ENCODE data around the gene IMPACT.

DNA sequence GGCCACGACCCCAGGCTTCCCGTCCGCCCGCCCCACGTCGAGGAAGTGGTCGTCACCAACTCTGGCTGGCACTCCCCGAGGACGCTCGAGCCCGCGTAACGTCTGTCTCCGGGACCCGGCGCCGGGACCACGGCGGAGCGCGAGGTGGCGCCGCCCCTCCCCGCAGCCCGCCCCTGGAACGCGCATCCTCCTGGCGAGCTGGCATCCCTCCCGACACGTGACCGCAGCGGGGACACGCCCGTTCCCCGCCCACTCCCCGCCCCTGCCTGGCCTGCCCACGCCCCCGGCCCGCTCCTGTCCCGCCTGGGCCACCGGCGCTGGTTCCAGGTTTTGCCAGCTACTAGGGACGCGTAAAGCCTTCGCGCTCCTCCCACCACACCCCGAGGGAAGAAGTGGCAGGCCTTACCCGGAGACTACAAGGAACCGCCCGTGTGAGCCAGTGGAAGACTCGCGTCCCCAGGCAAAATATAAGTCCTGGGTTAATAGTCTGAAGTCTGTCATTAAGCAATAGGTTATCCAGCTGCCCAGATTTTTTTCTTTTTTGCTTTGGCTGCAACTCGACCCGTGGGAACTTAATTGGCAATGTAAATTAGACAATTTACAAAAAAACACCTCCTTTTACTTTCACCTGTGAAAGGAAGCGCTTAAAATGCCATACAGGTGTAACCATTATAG, 28.6 kb upstream of the IMPACT start, which contains the start of gene OSBPL1A:
- TF ChIP-seq, protein P1, sequence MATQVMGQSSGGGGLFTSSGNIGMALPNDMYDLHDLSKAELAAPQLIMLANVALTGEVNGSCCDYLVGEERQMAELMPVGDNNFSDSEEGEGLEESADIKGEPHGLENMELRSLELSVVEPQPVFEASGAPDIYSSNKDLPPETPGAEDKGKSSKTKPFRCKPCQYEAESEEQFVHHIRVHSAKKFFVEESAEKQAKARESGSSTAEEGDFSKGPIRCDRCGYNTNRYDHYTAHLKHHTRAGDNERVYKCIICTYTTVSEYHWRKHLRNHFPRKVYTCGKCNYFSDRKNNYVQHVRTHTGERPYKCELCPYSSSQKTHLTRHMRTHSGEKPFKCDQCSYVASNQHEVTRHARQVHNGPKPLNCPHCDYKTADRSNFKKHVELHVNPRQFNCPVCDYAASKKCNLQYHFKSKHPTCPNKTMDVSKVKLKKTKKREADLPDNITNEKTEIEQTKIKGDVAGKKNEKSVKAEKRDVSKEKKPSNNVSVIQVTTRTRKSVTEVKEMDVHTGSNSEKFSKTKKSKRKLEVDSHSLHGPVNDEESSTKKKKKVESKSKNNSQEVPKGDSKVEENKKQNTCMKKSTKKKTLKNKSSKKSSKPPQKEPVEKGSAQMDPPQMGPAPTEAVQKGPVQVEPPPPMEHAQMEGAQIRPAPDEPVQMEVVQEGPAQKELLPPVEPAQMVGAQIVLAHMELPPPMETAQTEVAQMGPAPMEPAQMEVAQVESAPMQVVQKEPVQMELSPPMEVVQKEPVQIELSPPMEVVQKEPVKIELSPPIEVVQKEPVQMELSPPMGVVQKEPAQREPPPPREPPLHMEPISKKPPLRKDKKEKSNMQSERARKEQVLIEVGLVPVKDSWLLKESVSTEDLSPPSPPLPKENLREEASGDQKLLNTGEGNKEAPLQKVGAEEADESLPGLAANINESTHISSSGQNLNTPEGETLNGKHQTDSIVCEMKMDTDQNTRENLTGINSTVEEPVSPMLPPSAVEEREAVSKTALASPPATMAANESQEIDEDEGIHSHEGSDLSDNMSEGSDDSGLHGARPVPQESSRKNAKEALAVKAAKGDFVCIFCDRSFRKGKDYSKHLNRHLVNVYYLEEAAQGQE (IDR thresholded peaks at IDR 0.05; ENCODE audit: insufficient read depth in 1 of 2, low read depth in 2 of 2, low read length in 2 of 2), result no peak
- TF ChIP-seq TAF1 (IDR thresholded peaks at IDR 0.05; ENCODE audit: borderline replicate concordance, insufficient read depth, low read length), result 0 out of 2 replicates have a peak, but pooled peaks have one; percentile 9
